Stimulated activated CD4-positive, alpha-beta T cell treated with anti-CD3 and anti-CD28 coated beads, Interleukin-2, amount 100 ng/mL, for 48 hours (primary cell): ENCODE data around the gene NXPE4.

ENCODE experiments used
- DNase-seq, 2 donors: peaks; one replicate each; pipeline ENCODE4 v3.0.0-alpha.2; 2020

Gene NXPE4

GRCh38 chr11:114556135-114556534 is 39.5 kb downstream of the NXPE4 start:
- no peak for DNase-seq

DNA sequence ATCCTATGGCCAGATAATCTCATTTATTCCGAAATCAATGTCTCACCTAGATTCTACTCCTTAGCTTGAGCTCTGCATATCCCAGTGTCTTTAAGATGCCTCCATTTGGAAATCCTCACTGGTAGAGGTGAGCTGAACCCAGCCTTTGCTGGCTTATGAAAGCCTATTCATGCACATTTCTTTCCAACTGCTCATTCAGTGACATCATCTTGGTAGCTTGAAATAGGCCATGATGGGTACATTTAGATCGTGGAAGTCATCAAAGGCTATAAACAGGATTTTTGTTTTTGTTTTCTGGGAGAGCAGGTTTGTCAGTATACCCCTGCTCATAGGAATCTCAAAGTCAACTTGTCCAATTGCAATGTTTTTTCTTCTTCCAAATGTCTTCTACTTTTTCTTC is 41.9 kb downstream of the NXPE4 start:
- DNase-seq = no peak

DNA sequence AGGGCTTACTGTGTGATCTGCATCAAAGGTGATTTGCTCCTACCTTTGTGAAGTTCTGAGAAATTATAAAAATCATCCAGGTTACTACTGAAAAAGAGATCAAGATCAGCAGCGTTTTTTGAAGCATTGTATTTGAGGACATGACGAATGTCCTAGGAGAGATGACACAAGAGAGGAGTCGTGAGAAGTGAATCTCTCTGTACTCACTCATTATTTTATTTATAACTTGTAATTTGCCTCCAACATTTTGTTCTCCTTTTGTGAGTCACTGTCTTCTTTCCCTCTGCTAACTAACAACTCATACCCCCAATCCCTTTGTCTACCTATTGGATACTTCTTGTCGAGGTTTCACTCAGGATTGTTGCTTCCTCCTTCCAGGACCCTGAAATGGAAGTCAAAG is 44.5 kb downstream of the NXPE4 start:
- DNase-seq = no peak

GRCh38 chr11:114525682-114526081 is 69.9 kb downstream of the NXPE4 start:
- no peak for DNase-seq

DNA sequence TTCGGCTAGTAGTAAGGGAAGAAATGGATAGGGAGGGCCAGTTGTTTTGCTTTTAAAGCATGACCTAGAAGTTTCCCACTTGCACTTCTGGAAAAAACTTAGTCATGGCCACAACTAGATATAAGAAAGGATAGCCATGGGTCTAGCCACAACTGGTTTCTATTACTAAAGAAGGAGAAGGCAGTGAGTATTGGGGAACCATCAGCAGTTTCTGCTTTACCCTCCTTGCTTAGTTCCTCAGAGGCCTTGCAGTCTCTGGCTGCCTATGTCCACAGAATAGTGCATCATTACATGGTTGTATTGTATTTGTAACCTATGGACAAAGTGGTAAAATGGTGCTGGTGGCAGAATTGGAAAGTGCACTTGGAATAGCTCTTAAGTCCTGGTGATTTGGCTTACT is 71.5 kb downstream of the NXPE4 start:
- DNase-seq = no peak

DNA sequence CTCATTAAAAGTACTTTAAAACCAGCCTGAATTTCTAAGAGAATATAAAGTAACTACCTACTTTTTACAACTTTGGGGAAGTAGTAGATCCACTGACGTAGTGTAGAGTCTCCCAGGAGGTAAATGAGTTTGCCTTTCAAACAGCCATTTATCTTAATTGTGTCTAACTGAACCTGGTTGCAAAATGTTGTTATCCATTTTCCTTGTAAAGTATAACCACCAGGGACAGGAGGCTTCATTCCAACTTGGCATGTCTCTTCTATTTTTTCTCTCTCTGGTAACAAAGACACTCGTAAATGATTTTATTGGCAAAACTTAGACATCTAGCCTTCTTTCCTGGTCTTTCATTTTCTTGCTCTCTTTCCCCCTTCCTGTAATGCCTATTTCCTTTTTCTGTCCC is 72.8 kb downstream of the NXPE4 start:
- DNase-seq = no peak
